Keratinocyte (primary cell): ENCODE results near the gene DNPH1. TPM values are rescaled to one million over a fixed set of nuclear protein-coding genes. Genes with fewer than 3 reads are reported as not detected.

Source experiments
- DNase-seq: peaks from one replicate; pipeline ENCODE4 v3.0.0-alpha.2; 2011; ENCODE audit warnings: low read depth, missing footprints, low spot score
- FAIRE-seq: peaks from 2 replicates; lab custom pipeline; 2011; peaks lifted over from hg19 to GRCh38; lab: Jason Lieb, UNC
- H2AFZ ChIP-seq: 2 replicates; pipeline ENCODE4 v1.6.0; 2012; ENCODE audit warnings: low read length, control low read depth, inconsistent platforms; ENCODE audit not compliant: control insufficient read depth
- H3K27ac ChIP-seq: 2 replicates; pipeline ENCODE4 v1.5.1; 2011; ENCODE audit warnings: low read length; ENCODE audit not compliant: control insufficient read depth, insufficient read depth
- H3K27me3 ChIP-seq: 3 replicates; pipeline ENCODE4 v1.6.0; 2011; ENCODE audit warnings: low read length; ENCODE audit not compliant: control insufficient read depth, insufficient read depth; ENCODE audit errors: extremely low read depth
- H3K36me3 ChIP-seq, 2 experiments: 2 replicates in 1 of 2; 3 replicates in 1 of 2; pipeline ENCODE4 v1.5.1; 2011; ENCODE audit warnings: low read length in 2 of 2, mild to moderate bottlenecking in 1 of 2; ENCODE audit not compliant: control insufficient read depth in 2 of 2, insufficient read depth in 2 of 2; ENCODE audit errors: extremely low read depth in 1 of 2
- H3K4me1 ChIP-seq: 3 replicates; pipeline ENCODE4 v1.5.1; 2011; ENCODE audit warnings: low read length; ENCODE audit not compliant: control insufficient read depth, insufficient read depth; ENCODE audit errors: extremely low read depth
- H3K4me2 ChIP-seq: 3 replicates; pipeline ENCODE4 v1.6.0; 2011; ENCODE audit warnings: low read depth, low read length; ENCODE audit not compliant: control insufficient read depth, insufficient read depth; ENCODE audit errors: extremely low read depth
- H3K4me3 ChIP-seq, 3 experiments: fragments of 200-600 bp in 1 of 3; sonication (generic) in 1 of 3; 2 replicates in 2 of 3; 3 replicates in 1 of 3; pipeline ENCODE4 v1.5.1; 2011 to 2016; ENCODE audit warnings: low read length in 3 of 3, mild to moderate bottlenecking in 3 of 3, control low read depth in 2 of 3, inconsistent platforms in 1 of 3, low read depth in 1 of 3, mixed read lengths in 1 of 3, mixed run types in 1 of 3, moderate library complexity in 1 of 3; ENCODE audit not compliant: control insufficient read depth in 2 of 3, insufficient read depth in 2 of 3; ENCODE audit errors: extremely low read depth in 1 of 3
- H3K79me2 ChIP-seq: 2 replicates; pipeline ENCODE4 v1.6.0; 2012; ENCODE audit warnings: low read length; ENCODE audit not compliant: control insufficient read depth, insufficient read depth
- H3K9ac ChIP-seq: 3 replicates; pipeline ENCODE4 v1.6.0; 2011; ENCODE audit warnings: low read length; ENCODE audit not compliant: control insufficient read depth, insufficient read depth; ENCODE audit errors: extremely low read depth
- H3K9me1 ChIP-seq: 3 replicates; pipeline ENCODE4 v1.6.0; 2011; ENCODE audit warnings: low read length; ENCODE audit not compliant: control insufficient read depth, insufficient read depth; ENCODE audit errors: extremely low read depth
- H3K9me3 ChIP-seq: 2 replicates; pipeline ENCODE4 v1.5.1; 2012; ENCODE audit warnings: low read depth, low read length; ENCODE audit not compliant: control insufficient read depth
- H4K20me1 ChIP-seq: 3 replicates; pipeline ENCODE4 v1.6.0; 2011; ENCODE audit warnings: low read length; ENCODE audit not compliant: control insufficient read depth, insufficient read depth; ENCODE audit errors: extremely low read depth
- EZH2 ChIP-seq: IDR thresholded peaks from one replicate; pipeline ENCODE4 v1.6.1; 2012; ENCODE audit warnings: inconsistent platforms, mild to moderate bottlenecking, low read length, moderate library complexity
- dilution Hi-C: fragments of 300-500 bp; cut with MboI; formaldehyde crosslinking; loops from one replicate; pipeline ENCODE4 v1.7.0; 2020; ENCODE audit warnings: low sequenced_read_pairs; ENCODE audit not compliant: extremely low pct_ligation_motif_present
- polyA plus RNA-seq, 5 experiments: library from polyadenylated mRNA; depleted of rRNA in 3 of 5; stranded (reverse) in 3 of 5; stranded (forward) in 1 of 5; unstranded in 1 of 5; fragments of >200 nt; gene quantifications; 1 replicate in 1 of 5; 2 replicates in 3 of 5; 3 replicates in 1 of 5; pipeline versions ENCODE4 v1.2.1 to v1.2.3, GENCODE V29; 2011 to 2012; ENCODE audit warnings: missing spikeins in 2 of 5, low read depth in 1 of 5, low replicate concordance in 1 of 5
- TF ChIP-seq, protein P1 (sequence below), 3 experiments: IDR thresholded peaks in 1 of 3; conservative IDR thresholded peaks in 1 of 3; optimal IDR thresholded peaks in 1 of 3; 2 replicates in 2 of 3; 3 replicates in 1 of 3; pipeline versions ENCODE3 to v1.5.1; 2011; ENCODE audit warnings: low read length in 3 of 3, mild to moderate bottlenecking in 3 of 3, moderate library complexity in 2 of 3, control low read depth in 1 of 3, inconsistent platforms in 1 of 3; ENCODE audit not compliant: insufficient read depth in 2 of 3; ENCODE audit errors: extremely low read depth in 1 of 3

DNPH1 gene
- polyA plus RNA-seq, 1 donor (not counting 4 experiments of a cell fraction or from before 2014, with no cell fraction given), result 73.9 TPM

DNA sequence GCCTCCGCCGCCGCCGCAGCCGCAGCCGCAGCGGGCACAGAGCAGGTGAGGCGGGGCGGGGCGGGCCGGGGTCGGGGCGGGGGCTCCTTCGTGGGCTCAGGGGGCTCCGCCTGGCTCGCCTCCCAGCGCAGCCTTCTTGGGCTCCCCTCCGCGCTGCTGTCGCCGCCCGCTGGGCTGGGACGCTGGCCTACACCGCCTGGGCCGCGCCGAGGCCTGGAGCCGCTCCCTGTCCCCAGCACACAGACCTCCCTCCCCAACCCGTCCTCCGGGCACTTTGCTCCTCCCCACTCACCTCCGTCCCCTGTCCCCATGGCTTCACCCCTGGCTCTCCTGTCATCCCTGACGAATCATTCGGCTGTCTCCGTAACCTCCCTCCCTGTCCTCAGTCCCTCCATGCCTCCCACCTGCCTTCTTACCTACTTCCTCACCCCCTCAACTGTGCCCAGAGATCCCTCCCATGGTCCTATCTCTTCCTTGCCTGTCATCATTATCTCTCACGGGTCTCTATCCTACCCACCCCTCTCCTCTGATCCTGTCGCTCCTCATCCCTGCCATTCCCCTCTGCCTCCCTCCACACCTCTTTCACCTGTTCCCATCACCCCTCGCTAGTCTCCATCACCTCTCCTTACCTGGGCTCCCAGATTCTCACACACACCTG is 14.5 kb upstream of the DNPH1 start:
- peak; percentile 75 for TF ChIP-seq EZH2
- TF ChIP-seq, protein P1, sequence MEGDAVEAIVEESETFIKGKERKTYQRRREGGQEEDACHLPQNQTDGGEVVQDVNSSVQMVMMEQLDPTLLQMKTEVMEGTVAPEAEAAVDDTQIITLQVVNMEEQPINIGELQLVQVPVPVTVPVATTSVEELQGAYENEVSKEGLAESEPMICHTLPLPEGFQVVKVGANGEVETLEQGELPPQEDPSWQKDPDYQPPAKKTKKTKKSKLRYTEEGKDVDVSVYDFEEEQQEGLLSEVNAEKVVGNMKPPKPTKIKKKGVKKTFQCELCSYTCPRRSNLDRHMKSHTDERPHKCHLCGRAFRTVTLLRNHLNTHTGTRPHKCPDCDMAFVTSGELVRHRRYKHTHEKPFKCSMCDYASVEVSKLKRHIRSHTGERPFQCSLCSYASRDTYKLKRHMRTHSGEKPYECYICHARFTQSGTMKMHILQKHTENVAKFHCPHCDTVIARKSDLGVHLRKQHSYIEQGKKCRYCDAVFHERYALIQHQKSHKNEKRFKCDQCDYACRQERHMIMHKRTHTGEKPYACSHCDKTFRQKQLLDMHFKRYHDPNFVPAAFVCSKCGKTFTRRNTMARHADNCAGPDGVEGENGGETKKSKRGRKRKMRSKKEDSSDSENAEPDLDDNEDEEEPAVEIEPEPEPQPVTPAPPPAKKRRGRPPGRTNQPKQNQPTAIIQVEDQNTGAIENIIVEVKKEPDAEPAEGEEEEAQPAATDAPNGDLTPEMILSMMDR (optimal IDR thresholded peaks at IDR 0.05 in 1 of 3, IDR thresholded peaks at IDR 0.05 in 1 of 3, conservative IDR thresholded peaks at IDR 0.05 in 1 of 3; ENCODE audit: extremely low read depth in 1 of 3, insufficient read depth in 2 of 3, low read length in 3 of 3), result no peak
- no peaks in the 10 kb centered on the region for H3K36me3 ChIP-seq
- H3K79me2 ChIP-seq, result no peaks in the 10 kb centered on the region
- no peaks in the 10 kb centered on the region for H3K4me1 ChIP-seq
- no peaks in the 10 kb centered on the region for H4K20me1 ChIP-seq
- FAIRE-seq (no peak), DNase-seq (no peak)
- H3K9ac ChIP-seq, result no peak overlapping the region
- H3K9me1 ChIP-seq, result no peaks in the 10 kb centered on the region
- no peaks in the 10 kb centered on the region for H3K9me3 ChIP-seq
- H3K27ac ChIP-seq, result no peak overlapping the region
- no peak overlapping the region for H2AFZ ChIP-seq
- dilution Hi-C loops, result no loop called here
- H3K4me3 ChIP-seq, result no peak overlapping the region
- peaks cover 74% of the 10 kb centered on the region for H3K27me3 ChIP-seq
- H3K4me2 ChIP-seq, result no peak overlapping the region

DNA sequence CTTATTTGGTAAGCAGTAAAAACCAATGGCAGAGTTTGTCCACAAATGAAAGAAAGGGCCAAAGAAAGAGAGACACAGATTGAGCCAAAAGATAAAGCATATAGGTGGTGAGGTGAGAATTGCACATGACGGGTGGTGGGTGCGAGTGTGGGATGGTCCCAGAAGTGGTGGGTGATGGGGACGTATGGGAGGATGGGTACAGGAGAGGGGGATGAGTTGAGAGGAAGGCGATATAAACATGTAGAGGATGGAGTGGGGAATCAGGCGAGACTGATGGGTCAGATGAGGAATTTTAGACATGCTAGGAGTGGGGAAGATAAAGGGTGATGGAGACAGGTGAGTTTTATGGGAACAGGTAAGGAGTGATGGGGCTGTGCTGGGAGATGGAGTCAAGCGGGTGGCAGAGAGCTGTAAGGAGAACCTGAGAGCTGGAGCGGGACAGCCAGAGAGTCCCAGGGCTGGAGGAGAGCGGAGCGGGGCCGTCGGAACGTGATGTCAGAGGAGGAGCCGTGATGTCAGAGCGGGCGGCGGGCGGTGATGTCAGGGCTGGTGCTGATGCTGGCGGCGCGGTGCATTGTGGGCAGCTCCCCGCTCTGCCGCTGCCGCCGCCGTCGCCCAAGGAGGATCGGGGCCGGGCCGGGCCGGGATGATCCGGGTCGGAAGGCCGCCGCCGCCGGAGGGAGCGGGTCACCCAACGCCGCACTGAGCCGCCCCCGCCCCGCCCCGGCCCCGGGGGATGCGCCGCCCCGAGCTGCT is 13.8 kb upstream of the DNPH1 start, which contains the start of gene TTBK1:
TTBK1 (plus strand) TSS at position 574 of the 756 bp plus-strand sequence. CDS start 3,180 bp downstream, outside the sequence.
- TF ChIP-seq, protein P1 (optimal IDR thresholded peaks at IDR 0.05 in 1 of 3, IDR thresholded peaks at IDR 0.05 in 1 of 3, conservative IDR thresholded peaks at IDR 0.05 in 1 of 3; ENCODE audit: extremely low read depth in 1 of 3, insufficient read depth in 2 of 3, low read length in 3 of 3), result no peak
- TF ChIP-seq EZH2, result peak; percentile 85
- H3K4me2 ChIP-seq, result no peak within 1 kb of the TSS
- H3K36me3 ChIP-seq, result no peaks in the 10 kb centered on the region
- H3K27me3 ChIP-seq, result peaks cover 70% of the 10 kb centered on the region
- no peak within 1 kb of the TSS for H3K9ac ChIP-seq
- DNase-seq (no peak), FAIRE-seq (no peak)
- H4K20me1 ChIP-seq, result no peaks in the 10 kb centered on the region
- H2AFZ ChIP-seq, result no peak within 1 kb of the TSS
- H3K9me3 ChIP-seq, result no peaks in the 10 kb centered on the region
- H3K27ac ChIP-seq, result no peak within 1 kb of the TSS
- dilution Hi-C loops, result no loop called here
- H3K79me2 ChIP-seq, result no peaks in the 10 kb centered on the region
- H3K4me3 ChIP-seq, result no peak within 1 kb of the TSS
- H3K9me1 ChIP-seq, result no peaks in the 10 kb centered on the region
- H3K4me1 ChIP-seq, result no peaks in the 10 kb centered on the region
